HepG2 (cell line): Measurements from ENCODE around the gene ZNF316. TPM values are rescaled to one million over a fixed set of nuclear protein-coding genes. Genes with fewer than 3 reads are reported as not detected.

ENCODE experiments used
- AHDC1 ChIP-seq: sonication (generic); formaldehyde crosslinking; IDR thresholded peaks from 2 replicates; pipeline ENCODE4 v1.5.1; 2020; ENCODE audit warnings: mild to moderate bottlenecking, missing genetic modification reagents, borderline replicate concordance
- BRCA1 ChIP-seq: sonication (generic); formaldehyde crosslinking; IDR thresholded peaks from 2 replicates; pipeline ENCODE4 v1.4.0; 2020; ENCODE audit warnings: missing genetic modification reagents
- BRD4 ChIP-seq: sonication (generic); formaldehyde crosslinking; IDR thresholded peaks from 2 replicates; pipeline ENCODE4 v1.4.0; 2020; ENCODE audit warnings: missing genetic modification reagents
- ISL2 ChIP-seq: sonication (generic); formaldehyde crosslinking; IDR thresholded peaks from 2 replicates; pipeline ENCODE4 v1.5.0; 2020; ENCODE audit warnings: missing genetic modification reagents
- KAT8 ChIP-seq: IDR thresholded peaks from 2 replicates; pipeline ENCODE4 v1.6.1; 2016; ENCODE audit warnings: missing genetic modification reagents, missing compliant biosample characterization
- KDM5B ChIP-seq: sonication (generic); formaldehyde crosslinking; IDR thresholded peaks from 2 replicates; pipeline ENCODE4 v1.4.0; 2020; ENCODE audit warnings: missing genetic modification reagents, mild to moderate bottlenecking, borderline replicate concordance
- MXD3 ChIP-seq: IDR thresholded peaks from 2 replicates; pipeline ENCODE4 v1.6.1; 2016; ENCODE audit warnings: mild to moderate bottlenecking, missing biosample characterization, missing genetic modification reagents
- NR0B2 ChIP-seq: sonication (generic); formaldehyde crosslinking; IDR thresholded peaks from 2 replicates; pipeline ENCODE4 v1.4.0; 2020; ENCODE audit warnings: mild to moderate bottlenecking, missing genetic modification reagents
- PHF8 ChIP-seq: sonication (generic); formaldehyde crosslinking; IDR thresholded peaks from 2 replicates; pipeline ENCODE4 v1.5.0; 2020; ENCODE audit warnings: missing genetic modification reagents
- POLR2G ChIP-seq: fragments of 200-400 bp; formaldehyde crosslinking; IDR thresholded peaks from 2 replicates; pipeline ENCODE4 v1.6.1; 2018; ENCODE audit warnings: mild to moderate bottlenecking, low read depth, low read length, moderate library complexity
- RBFOX2 ChIP-seq: fragments of 200-400 bp; formaldehyde crosslinking; IDR thresholded peaks from 2 replicates; pipeline ENCODE4 v1.6.1; 2017; ENCODE audit warnings: low read depth, mild to moderate bottlenecking, low read length
- RFX1 ChIP-seq: fragments of 450-650 bp; IDR thresholded peaks from 2 replicates; pipeline ENCODE4 v1.6.1; 2017
- TMF1 ChIP-seq: sonication (generic); formaldehyde crosslinking; IDR thresholded peaks from 2 replicates; pipeline ENCODE4 v1.8.1; 2022; ENCODE audit warnings: low read depth, missing genetic modification reagents
- ZBTB33 ChIP-seq: sonication (generic); formaldehyde crosslinking; IDR thresholded peaks from 2 replicates; pipeline ENCODE4 v1.4.0; 2020; ENCODE audit warnings: missing genetic modification reagents
- ZNF121 ChIP-seq: sonication (generic); formaldehyde crosslinking; IDR thresholded peaks from 2 replicates; pipeline ENCODE4 v1.5.0; 2020; ENCODE audit warnings: mild to moderate bottlenecking, missing genetic modification reagents
- ZNF264 ChIP-seq: sonication (generic); formaldehyde crosslinking; IDR thresholded peaks from 2 replicates; pipeline ENCODE4 v1.4.0; 2020; ENCODE audit warnings: missing genetic modification reagents
- ZNF350 ChIP-seq: sonication (generic); formaldehyde crosslinking; IDR thresholded peaks from 2 replicates; pipeline ENCODE4 v1.4.0; 2020; ENCODE audit warnings: mild to moderate bottlenecking, low read depth, missing genetic modification reagents, borderline replicate concordance
- ZNF576 ChIP-seq: sonication (generic); formaldehyde crosslinking; IDR thresholded peaks from 2 replicates; pipeline ENCODE4 v1.4.0; 2020; ENCODE audit warnings: mild to moderate bottlenecking, missing genetic modification reagents
- ZSCAN12 ChIP-seq: sonication (generic); formaldehyde crosslinking; IDR thresholded peaks from 2 replicates; pipeline ENCODE4 v1.9.0; 2021; ENCODE audit warnings: mild to moderate bottlenecking, missing genetic modification reagents
- polyA plus RNA-seq, 8 experiments: library from polyadenylated mRNA; depleted of rRNA in 3 of 8; stranded (reverse) in 7 of 8; unstranded in 1 of 8; fragments of >200 nt; fragmentation: Illumina TruSeq in 4 of 8; extraction: Trizol in 4 of 8; gene quantifications; 2 replicates each; pipeline versions ENCODE4 v1.2.1 to v1.2.3, GENCODE V29; 2011 to 2016; ENCODE audit warnings: low read depth in 4 of 8, missing spikeins in 1 of 8, mixed read lengths in 1 of 8; ENCODE audit not compliant: insufficient read depth in 1 of 8
- total RNA-seq, 5 experiments: library from RNA; depleted of rRNA; stranded (reverse); fragments of >200 nt; fragmentation: Illumina TruSeq; extraction: Trizol; gene quantifications; 2 replicates each; pipeline ENCODE4 v1.2.3, GENCODE V29; 2016; ENCODE audit warnings: low read depth in 1 of 5

ZNF316 gene
- total and polyA plus RNA-seq, 2 of the 13 experiments (the other 11 are each of a cell fraction or from before 2014, with no cell fraction given): 4.3 to 9.9 TPM

GRCh38 chr7:6615723-6616555 is 21.2 kb upstream of the ZNF316 start (continued):
- TF ChIP-seq MXD3 (CRISPR knock-in tag) (peak; percentile 52; the same call in 1 of the 2 replicates), NR0B2 (CRISPR knock-in tag) (0 out of 2 replicates have a peak, but pooled peaks have one; percentile 15), ZBTB33 (CRISPR knock-in tag) (peak; percentile 95), KAT8 (CRISPR knock-in tag) (peak; percentile 62), ZNF121 (0 out of 2 replicates have a peak, but pooled peaks have one; percentile 17), BRD4 (CRISPR knock-in tag) (no peak), RBFOX2 (peak; percentile 48; the same call in 1 of the 2 replicates), ZSCAN12 (CRISPR knock-in tag) (no peak), ZNF264 (no peak), ZNF576 (CRISPR knock-in tag) (peak; percentile 55; the same call in 1 of the 2 replicates), RFX1 (peak; percentile 12; the same call in 1 of the 2 replicates), AHDC1 (CRISPR knock-in tag) (peak; percentile 38; the same call in 1 of the 2 replicates), ZNF350 (CRISPR knock-in tag) (peak; percentile 39; the same call in 1 of the 2 replicates), KDM5B (CRISPR knock-in tag) (peak; percentile 31; the same call in 1 of the 2 replicates), ISL2 (CRISPR knock-in tag) (0 out of 2 replicates have a peak, but pooled peaks have one; percentile 34), TMF1 (0 out of 2 replicates have a peak, but pooled peaks have one; percentile 57), POLR2G (0 out of 2 replicates have a peak, but pooled peaks have one; percentile 30), PHF8 (CRISPR knock-in tag) (peak; percentile 67), BRCA1 (CRISPR knock-in tag) (no peak)
